HCT116 (cell line): ENCODE results near the gene CMC4. TPM values are rescaled to one million over a fixed set of nuclear protein-coding genes. Genes with fewer than 3 reads are reported as not detected.

Experiments used
- ATAC-seq: fragments of 200-7000 bp; cut with Tn5 transposase; 2 replicates; pipeline ENCODE4 v1.9.1; 2020; ENCODE audit warnings: mild to moderate bottlenecking, moderate library complexity
- BruUV-seq: library from RNA; stranded (reverse); fragments of 400-500 nt; replicated peaks from 2 replicates; lab custom pipeline; 2021; lab: Mats Ljungman, UMichigan
- CTCF ChIA-PET: fragments of 300-600 bp; sonication (Branson Sonifier 250); formaldehyde crosslinking; loops from one replicate; lab custom pipeline; 2021; ENCODE audit warnings: antibody characterized with exemption; lab: Charles Lee
- POLR2A ChIA-PET: fragments of 300-600, 350-600 bp; sonication (Branson Sonifier 250); formaldehyde crosslinking; loops from one replicate; lab custom pipeline; 2021; ENCODE audit warnings: antibody characterized with exemption; lab: Charles Lee
- RAD21 ChIA-PET, 2 experiments: fragments of 300-600 bp; sonication (Branson Sonifier 250); formaldehyde crosslinking; loops; one replicate each; lab custom pipeline; 2023; ENCODE audit warnings: low total read pairs in 2 of 2; ENCODE audit not compliant: uncharacterized antibody in 2 of 2, unreplicated experiment in 2 of 2, low non-redundant PET in 1 of 2; lab: Charles Lee
- DNase-seq: peaks from one replicate; pipeline ENCODE4 v3.0.0-alpha.2; 2010; ENCODE audit warnings: low read depth, low spot score
- H2AFZ ChIP-seq: fragments of 200-600 bp; shearing (Covaris generic), sonication (generic); 2 replicates; pipeline ENCODE4 v1.6.1; 2017; ENCODE audit warnings: low read depth, mixed run types, mixed read lengths, antibody characterized with exemption, low read length; ENCODE audit not compliant: poor library complexity, severe bottlenecking
- H3K27ac ChIP-seq: 2 replicates; pipeline ENCODE4 v1.5.1; 2012; ENCODE audit warnings: low read depth, low read length
- H3K27me3 ChIP-seq: fragments of 200-600 bp; sonication (generic); 2 replicates; pipeline ENCODE4 v1.6.1; 2016; ENCODE audit warnings: mixed run types, low read length, mixed read lengths; ENCODE audit not compliant: insufficient read depth
- H3K36me3 ChIP-seq, 2 experiments: fragments of 200-500 bp in 1 of 2; fragments of 200-600 bp in 1 of 2; sonication (Bioruptor generic) in 1 of 2; sonication (generic) in 1 of 2; 2 replicates each; pipeline versions ENCODE4 v1.5.1 to v1.6.1; 2014 to 2016; ENCODE audit warnings: low read length in 2 of 2, inconsistent platforms in 1 of 2, mixed read lengths in 1 of 2, mixed run types in 1 of 2; ENCODE audit not compliant: insufficient read depth in 2 of 2, control insufficient read depth in 1 of 2
- H3K4me1 ChIP-seq, 2 experiments: fragments of 200-600 bp in 1 of 2; sonication (generic) in 1 of 2; 2 replicates each; pipeline versions ENCODE4 v1.5.1 to v1.6.1; 2012 to 2017; ENCODE audit warnings: low read length in 2 of 2, inconsistent platforms in 1 of 2, mild to moderate bottlenecking in 1 of 2, mixed read lengths in 1 of 2, mixed run types in 1 of 2, moderate library complexity in 1 of 2; ENCODE audit not compliant: insufficient read depth in 2 of 2, control insufficient read depth in 1 of 2
- H3K4me2 ChIP-seq: fragments of 200-600 bp; sonication (generic); 2 replicates; pipeline ENCODE4 v1.6.1; 2017; ENCODE audit warnings: mixed run types, low read length, mixed read lengths
- H3K4me3 ChIP-seq, 2 experiments: fragments of 200-600 bp in 1 of 2; sonication (generic) in 1 of 2; replicated peaks in 1 of 2; 2 replicates each; pipeline ENCODE4 v1.5.1; 2011 to 2016; ENCODE audit warnings: low read length in 2 of 2, control low read depth in 1 of 2, low read depth in 1 of 2, mild to moderate bottlenecking in 1 of 2, mixed read lengths in 1 of 2, mixed run types in 1 of 2
- H3K79me2 ChIP-seq: fragments of 200-600 bp; sonication (generic); 2 replicates; pipeline ENCODE4 v1.6.1; 2017; ENCODE audit warnings: mild to moderate bottlenecking, mixed run types, low read length, moderate library complexity, mixed read lengths; ENCODE audit not compliant: insufficient read depth
- H3K9ac ChIP-seq: fragments of 200-600 bp; sonication (generic); 2 replicates; pipeline ENCODE4 v1.6.1; 2016; ENCODE audit warnings: low read length, mixed read lengths
- H3K9me2 ChIP-seq: fragments of 200-600 bp; sonication (generic), shearing (Covaris generic); 2 replicates; pipeline ENCODE4 v1.6.1; 2017; ENCODE audit warnings: mixed run types, mild to moderate bottlenecking, moderate library complexity; ENCODE audit not compliant: insufficient read depth
- H3K9me3 ChIP-seq, 2 experiments: fragments of 200-500 bp in 1 of 2; fragments of 200-600 bp in 1 of 2; sonication (Bioruptor generic) in 1 of 2; sonication (generic) in 1 of 2; 2 replicates each; pipeline ENCODE4 v1.6.1; 2014 to 2017; ENCODE audit warnings: low read length in 2 of 2, mixed read lengths in 2 of 2, inconsistent platforms in 1 of 2, low read depth in 1 of 2, mild to moderate bottlenecking in 1 of 2, mixed run types in 1 of 2, moderate library complexity in 1 of 2; ENCODE audit not compliant: control insufficient read depth in 1 of 2, insufficient read depth in 1 of 2
- H4K20me1 ChIP-seq: fragments of 200-600 bp; sonication (generic), shearing (Covaris generic); 2 replicates; pipeline ENCODE4 v1.6.1; 2017; ENCODE audit warnings: mixed run types, mild to moderate bottlenecking, moderate library complexity; ENCODE audit not compliant: insufficient read depth
- ATF3 ChIP-seq: IDR thresholded peaks from 2 replicates; pipeline ENCODE4 v1.6.1; 2012
- CBX3 ChIP-seq: IDR thresholded peaks from 2 replicates; pipeline ENCODE4 v1.6.1; 2012; ENCODE audit warnings: low read depth
- CEBPB ChIP-seq: IDR thresholded peaks from 2 replicates; pipeline ENCODE4 v1.6.1; 2012; ENCODE audit warnings: low read depth
- CTCF ChIP-seq, 3 experiments: fragments of 200-600 bp in 1 of 3; sonication (generic) in 1 of 3; IDR thresholded peaks in 2 of 3; conservative IDR thresholded peaks in 1 of 3; 2 replicates each; pipeline ENCODE4 v1.5.1; 2012 to 2017; ENCODE audit warnings: low read depth in 2 of 3, low read length in 2 of 3, antibody characterized with exemption in 1 of 3, borderline replicate concordance in 1 of 3, control low read depth in 1 of 3, mild to moderate bottlenecking in 1 of 3, mixed read lengths in 1 of 3, mixed run types in 1 of 3, moderate library complexity in 1 of 3; ENCODE audit not compliant: insufficient read depth in 1 of 3
- EZH2phosphoT487 ChIP-seq: fragments of 200-600 bp; IDR thresholded peaks from 2 replicates; pipeline ENCODE4 v1.6.1; 2018; ENCODE audit warnings: antibody characterized with exemption, borderline replicate concordance
- FOSL1 ChIP-seq: IDR thresholded peaks from 2 replicates; pipeline ENCODE4 v1.6.1; 2012; ENCODE audit warnings: low read depth
- JUND ChIP-seq: IDR thresholded peaks from 2 replicates; pipeline ENCODE4 v1.6.1; 2012
- MAX ChIP-seq: IDR thresholded peaks from 2 replicates; pipeline ENCODE4 v1.6.1; 2012
- POLR2A ChIP-seq: IDR thresholded peaks from 2 replicates; pipeline ENCODE4 v1.7.0; 2011; ENCODE audit warnings: borderline replicate concordance; ENCODE audit not compliant: insufficient read depth, insufficient read length; ENCODE audit errors: extremely low read depth
- POLR2AphosphoS5 ChIP-seq: IDR thresholded peaks from 2 replicates; pipeline ENCODE4 v1.6.1; 2011; ENCODE audit warnings: mild to moderate bottlenecking, low read depth, low read length, moderate library complexity
- RAD21 ChIP-seq: IDR thresholded peaks from 2 replicates; pipeline ENCODE4 v1.6.1; 2012; ENCODE audit warnings: low read depth, mild to moderate bottlenecking
- REST ChIP-seq: IDR thresholded peaks from 2 replicates; pipeline ENCODE4 v1.6.1; 2012; ENCODE audit warnings: low read depth
- SIN3A ChIP-seq: IDR thresholded peaks from 2 replicates; pipeline ENCODE4 v1.6.1; 2012; ENCODE audit warnings: low read depth
- SP1 ChIP-seq: IDR thresholded peaks from 2 replicates; pipeline ENCODE4 v1.6.1; 2012; ENCODE audit warnings: low read depth
- SRF ChIP-seq: IDR thresholded peaks from 2 replicates; pipeline ENCODE4 v1.6.1; 2012; ENCODE audit warnings: low read depth
- YY1 ChIP-seq: IDR thresholded peaks from 2 replicates; pipeline ENCODE4 v1.6.1; 2011; ENCODE audit warnings: low read length, low read depth, moderate library complexity, mild to moderate bottlenecking; ENCODE audit not compliant: insufficient replicate concordance; ENCODE audit errors: extremely low read depth
- ZBTB33 ChIP-seq: IDR thresholded peaks from 2 replicates; pipeline ENCODE4 v1.6.1; 2011; ENCODE audit warnings: mild to moderate bottlenecking, low read length, moderate library complexity; ENCODE audit not compliant: insufficient replicate concordance; ENCODE audit errors: extremely low read depth
- ZFX ChIP-seq: fragments of 450-650 bp; IDR thresholded peaks from 2 replicates; pipeline ENCODE4 v1.6.1; 2017
- intact Hi-C: fragments of 100-400 bp; cut with micrococcal nuclease; formaldehyde crosslinking; loops from 2 replicates; pipeline ENCODE4 v1.10.0; 2022
- total RNA-seq: library from RNA; stranded (reverse); gene quantifications from one replicate; pipeline ENCODE4 v1.2.1, GENCODE V29; 2021; ENCODE audit not compliant: unreplicated experiment

CMC4 gene
- total RNA-seq, 1 experiment from 2014 or later = 5.3 TPM

GRCh38 chrX:155028129-155028528, 42.8 kb downstream of the CMC4 start:
- Histone ChIP-seq H4K20me1 (no peaks in the 10 kb centered on the region), H3K79me2 (peaks cover 13% of the 10 kb centered on the region; the same call in 1 of the 2 replicates), H3K9ac (peak overlapping the region; percentile 80), H3K27me3 (no peaks in the 10 kb centered on the region), H3K4me2 (peak overlapping the region; percentile 78), H3K27ac (peak overlapping the region; percentile 95; the same call in 1 of the 2 replicates), H3K4me1 (peaks cover 8 to 19% of the 10 kb centered on the region in 2 experiments), H3K4me3 (peak overlapping the region; percentile 69 to 70), H2AFZ (no peak overlapping the region), H3K9me2 (no peaks in the 10 kb centered on the region), H3K9me3 (no peaks in the 10 kb centered on the region), H3K36me3 (no peaks in the 10 kb centered on the region)
- intact Hi-C loops = no loop called here
- ChIA-PET RAD21 (no interaction called here), POLR2A (no interaction called here), CTCF (no interaction called here)
- no TSS peak for BruUV-seq
- DNase-seq (no peak), ATAC-seq (no peak)
- no peak for TF ChIP-seq RAD21
- no peak for TF ChIP-seq MAX
- TF ChIP-seq ATF3 = no peak
- no peak for TF ChIP-seq CBX3
- no peak for TF ChIP-seq ZFX
- no peak for TF ChIP-seq POLR2A
- TF ChIP-seq REST = no peak
- TF ChIP-seq YY1 = no peak
- no peak for TF ChIP-seq ZBTB33
- no peak for TF ChIP-seq FOSL1
- TF ChIP-seq CEBPB = no peak
- no peak for TF ChIP-seq JUND
- no peak for TF ChIP-seq SRF
- no peak for TF ChIP-seq SIN3A
- no peak for TF ChIP-seq POLR2AphosphoS5
- TF ChIP-seq SP1 = no peak
- TF ChIP-seq CTCF (IDR thresholded peaks at IDR 0.05 in 2 of 3, conservative IDR thresholded peaks at IDR 0.05 in 1 of 3; ENCODE audit: borderline replicate concordance in 1 of 3, insufficient read depth in 1 of 3, low read depth in 2 of 3, low read length in 2 of 3) = no peak
- TF ChIP-seq EZH2phosphoT487 = no peak
